Osteoblast (primary cell): Measurements from ENCODE around the gene TOLLIP. TPM values are rescaled to one million over a fixed set of nuclear protein-coding genes. Genes with fewer than 3 reads are reported as not detected.

Source experiments
- DNase-seq: peaks from one replicate; pipeline ENCODE4 v3.0.0; 2011; ENCODE audit warnings: low spot score, mixed read lengths; ENCODE audit not compliant: insufficient read length; ENCODE audit errors: missing footprints
- H2AFZ ChIP-seq: 2 replicates; pipeline ENCODE4 v1.6.0; 2011; ENCODE audit warnings: mild to moderate bottlenecking, low read length
- H3K27ac ChIP-seq: 2 replicates; pipeline ENCODE4 v1.5.1; 2011; ENCODE audit warnings: mild to moderate bottlenecking, low read depth, low read length, moderate library complexity
- H3K27me3 ChIP-seq: 2 replicates; pipeline ENCODE4 v1.6.0; 2012; ENCODE audit warnings: mild to moderate bottlenecking, control low read depth, inconsistent platforms, low read length, moderate library complexity; ENCODE audit not compliant: insufficient read depth
- H3K36me3 ChIP-seq: 2 replicates; pipeline ENCODE4 v1.5.1; 2011; ENCODE audit warnings: mild to moderate bottlenecking, low read length, control low read depth, moderate library complexity; ENCODE audit not compliant: insufficient read depth
- H3K4me1 ChIP-seq: 2 replicates; pipeline ENCODE4 v1.5.1; 2011; ENCODE audit warnings: mild to moderate bottlenecking, low read length, control low read depth, moderate library complexity; ENCODE audit not compliant: insufficient read depth
- H3K4me2 ChIP-seq: 2 replicates; pipeline ENCODE4 v1.6.0; 2011; ENCODE audit warnings: mild to moderate bottlenecking, low read length; ENCODE audit not compliant: insufficient read depth
- H3K4me3 ChIP-seq: fragments of 200-600 bp; sonication (generic); 3 replicates; pipeline ENCODE4 v1.5.1; 2012; ENCODE audit warnings: mild to moderate bottlenecking, low read length, inconsistent platforms; ENCODE audit not compliant: insufficient read depth
- H3K79me2 ChIP-seq: 2 replicates; pipeline ENCODE4 v1.6.0; 2012; ENCODE audit warnings: mild to moderate bottlenecking, low read length, control low read depth, inconsistent platforms; ENCODE audit not compliant: insufficient read depth
- H3K9me3 ChIP-seq: 2 replicates; pipeline ENCODE4 v1.5.1; 2011; ENCODE audit warnings: low read depth, low read length, control low read depth
- H4K20me1 ChIP-seq: 2 replicates; pipeline ENCODE4 v1.6.0; 2012; ENCODE audit warnings: mild to moderate bottlenecking, low read length, control low read depth; ENCODE audit not compliant: insufficient read depth
- CTCF ChIP-seq: IDR thresholded peaks from 2 replicates; pipeline ENCODE4 v1.5.1; 2011; ENCODE audit warnings: mild to moderate bottlenecking, low read depth, low read length, moderate library complexity; ENCODE audit errors: extremely low read depth
- total RNA-seq: library from RNA; depleted of rRNA; stranded (reverse); fragments of >200 nt; gene quantifications from 2 replicates; pipeline ENCODE4 v1.2.3, GENCODE V29; 2012

TOLLIP gene
- total RNA-seq, 1 donor = 30.8 TPM

GRCh38 chr11:1255151-1255550, 54.3 kb downstream of the TOLLIP start:
- Histone ChIP-seq H3K9me3 (no peaks in the 10 kb centered on the region), H3K27ac (no peak overlapping the region), H3K4me1 (no peaks in the 10 kb centered on the region)

GRCh38 chr11:1254733-1255132, 54.7 kb downstream of the TOLLIP start:
- no peaks in the 10 kb centered on the region for H3K9me3 ChIP-seq
- no peak for TF ChIP-seq CTCF
- no peak overlapping the region for H3K4me2 ChIP-seq
- no peaks in the 10 kb centered on the region for H4K20me1 ChIP-seq
- no peak overlapping the region for H2AFZ ChIP-seq
- H3K27me3 ChIP-seq = no peaks in the 10 kb centered on the region
- H3K36me3 ChIP-seq = no peaks in the 10 kb centered on the region
- H3K4me1 ChIP-seq = no peaks in the 10 kb centered on the region
- H3K27ac ChIP-seq = no peak overlapping the region
- H3K79me2 ChIP-seq = no peaks in the 10 kb centered on the region
- no peak overlapping the region for H3K4me3 ChIP-seq
- DNase-seq = peak; percentile 72

More at GRCh38 chr11:1255151-1255550, 54.3 kb downstream of the TOLLIP start:
- Histone ChIP-seq H3K27me3 (no peaks in the 10 kb centered on the region), H3K4me3 (no peak overlapping the region), H3K36me3 (no peaks in the 10 kb centered on the region), H3K4me2 (no peak overlapping the region), H4K20me1 (no peaks in the 10 kb centered on the region), H2AFZ (no peak overlapping the region), H3K79me2 (no peaks in the 10 kb centered on the region)
- no peak for TF ChIP-seq CTCF
- no peak for DNase-seq

GRCh38 chr11:1254086-1254648, 55.3 kb downstream of the TOLLIP start:
- Histone ChIP-seq H3K4me1 (no peaks in the 10 kb centered on the region), H3K9me3 (no peaks in the 10 kb centered on the region), H3K27ac (no peak overlapping the region), H3K4me3 (no peak overlapping the region), H4K20me1 (no peaks in the 10 kb centered on the region), H3K79me2 (no peaks in the 10 kb centered on the region), H3K4me2 (no peak overlapping the region), H3K27me3 (no peaks in the 10 kb centered on the region), H2AFZ (no peak overlapping the region), H3K36me3 (no peaks in the 10 kb centered on the region)
- no peak for DNase-seq
- no peak for TF ChIP-seq CTCF

GRCh38 chr11:1253103-1253485, 56.3 kb downstream of the TOLLIP start:
- Histone ChIP-seq H2AFZ (no peak overlapping the region), H3K4me1 (no peaks in the 10 kb centered on the region), H3K27ac (no peak overlapping the region), H3K4me3 (no peak overlapping the region), H4K20me1 (no peaks in the 10 kb centered on the region), H3K27me3 (no peaks in the 10 kb centered on the region), H3K9me3 (no peaks in the 10 kb centered on the region), H3K4me2 (no peak overlapping the region), H3K79me2 (no peaks in the 10 kb centered on the region), H3K36me3 (no peaks in the 10 kb centered on the region)
- no peak for DNase-seq
- TF ChIP-seq CTCF = no peak
